ENCODE data around the gene KIN. TPM values are rescaled to one million over a fixed set of nuclear protein-coding genes. Genes with fewer than 3 reads are reported as not detected.

Gene KIN
- total and polyA plus RNA-seq, 2 donors from 2014 or later, result 10.8 to 12.9 TPM

GRCh38 chr10:7705341-7705740 lies 82.5 kb downstream of the KIN start:
- no peak for TF ChIP-seq CTCF (IDR thresholded peaks at IDR 0.05; ENCODE audit: borderline replicate concordance, extremely low read depth, insufficient read depth)
- H3K27me3 ChIP-seq (ENCODE audit: control insufficient read depth, insufficient read depth, low read length), result no peaks in the 10 kb centered on the region
- no peak overlapping the region for H3K27ac ChIP-seq (ENCODE audit: low read depth in 2 of 2, low read length in 2 of 2)
- H3K9me3 ChIP-seq (ENCODE audit: control insufficient read depth in 2 of 3, insufficient read depth in 1 of 3, low read length in 3 of 3), result no peaks in the 10 kb centered on the region
- no peaks in the 10 kb centered on the region for H3K4me1 ChIP-seq (ENCODE audit: control insufficient read depth in 2 of 3, insufficient read depth in 2 of 3, low read depth in 1 of 3, low read length in 3 of 3)
- intact Hi-C loops (cut with DNase I), result no loop called here
- H3K36me3 ChIP-seq (ENCODE audit: control insufficient read depth in 2 of 3, insufficient read depth in 3 of 3, low read length in 3 of 3), result no peaks in the 10 kb centered on the region
- H3K9ac ChIP-seq (ENCODE audit: low read length in 3 of 3), result no peak overlapping the region
- DNase-seq, result no peak
- H3K4me3 ChIP-seq (ENCODE audit: low read length in 3 of 3), result no peak overlapping the region
- FAIRE-seq, result no peak

- DNase-seq (no peak), FAIRE-seq (no peak)
- no peak for TF ChIP-seq CTCF (IDR thresholded peaks at IDR 0.05; ENCODE audit: borderline replicate concordance, extremely low read depth, insufficient read depth)
- no peak overlapping the region for H3K4me3 ChIP-seq (ENCODE audit: low read length in 3 of 3)
- no peaks in the 10 kb centered on the region for H3K9me3 ChIP-seq (ENCODE audit: control insufficient read depth in 2 of 3, insufficient read depth in 1 of 3, low read length in 3 of 3)
- no peaks in the 10 kb centered on the region for H3K27me3 ChIP-seq (ENCODE audit: control insufficient read depth, insufficient read depth, low read length)
- H3K27ac ChIP-seq (ENCODE audit: low read depth in 2 of 2, low read length in 2 of 2), result no peak overlapping the region
- H3K9ac ChIP-seq (ENCODE audit: low read length in 3 of 3), result no peak overlapping the region
- no peaks in the 10 kb centered on the region for H3K4me1 ChIP-seq (ENCODE audit: control insufficient read depth in 2 of 3, insufficient read depth in 2 of 3, low read depth in 1 of 3, low read length in 3 of 3)
- intact Hi-C loops (cut with DNase I), result no loop called here
- H3K36me3 ChIP-seq (ENCODE audit: control insufficient read depth in 2 of 3, insufficient read depth in 3 of 3, low read length in 3 of 3), result no peaks in the 10 kb centered on the region
Observed at GRCh38 chr10:7704071-7705016, 83.4 kb downstream of the KIN start.

DNA sequence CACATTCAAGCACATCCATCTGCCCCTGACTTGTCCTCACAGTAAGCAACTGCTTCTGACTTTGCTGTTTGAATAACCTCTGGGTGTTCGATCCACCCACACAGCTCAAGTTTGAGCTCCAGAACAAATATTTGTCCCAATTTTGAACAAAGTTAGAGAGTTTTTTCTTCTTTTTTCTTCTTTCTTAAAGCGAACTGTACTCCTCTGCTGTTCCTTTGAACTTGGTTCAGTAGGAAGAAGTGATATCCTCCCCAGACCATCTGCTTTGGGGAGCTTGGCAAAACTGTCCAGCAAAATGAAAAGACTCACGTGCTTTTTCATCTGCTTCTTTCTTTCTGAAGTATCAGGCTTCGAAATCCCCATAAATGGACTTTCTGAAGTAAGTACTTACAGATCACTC lies 84.7 kb downstream of the KIN start, which contains the start of gene ITIH2:
TSS of gene ITIH2 (plus strand) at position 177 of the 400 bp plus-strand sequence. CDS start at position 296, 119 bp downstream.
- Histone ChIP-seq H3K4me1 (ENCODE audit: control insufficient read depth in 2 of 3, insufficient read depth in 2 of 3, low read depth in 1 of 3, low read length in 3 of 3) (no peaks in the 10 kb centered on the region), H3K27me3 (ENCODE audit: control insufficient read depth, insufficient read depth, low read length) (no peaks in the 10 kb centered on the region), H3K4me3 (ENCODE audit: low read length in 3 of 3) (no peak within 1 kb of the TSS), H3K27ac (ENCODE audit: low read depth in 2 of 2, low read length in 2 of 2) (no peak within 1 kb of the TSS), H3K9me3 (ENCODE audit: control insufficient read depth in 2 of 3, insufficient read depth in 1 of 3, low read length in 3 of 3) (no peaks in the 10 kb centered on the region), H3K9ac (ENCODE audit: low read length in 3 of 3) (no peak within 1 kb of the TSS), H3K36me3 (ENCODE audit: control insufficient read depth in 2 of 3, insufficient read depth in 3 of 3, low read length in 3 of 3) (no peaks in the 10 kb centered on the region)
- FAIRE-seq (no peak), DNase-seq (no peak)
- TF ChIP-seq CTCF (IDR thresholded peaks at IDR 0.05; ENCODE audit: borderline replicate concordance, extremely low read depth, insufficient read depth), result no peak
- intact Hi-C loops (cut with DNase I), result no loop called here
